HG02610 (cell line): Measurements from ENCODE around the gene SMYD3.
A peak's percentile ranks its signal among the peaks of the same experiment; 100 is the strongest.
"Not testable (repeated sequence)": the region's sequence is repeated elsewhere in the genome, so short reads cannot be mapped to it uniquely, and the experiment has no call there.

Experiments
- ATAC-seq: cut with Tn5 transposase; IDR thresholded peaks from one replicate; pipeline ENCODE4 v1.9.1; 2021; ENCODE audit warnings: mild to moderate bottlenecking, moderate library complexity; ENCODE audit not compliant: unreplicated experiment

Gene SMYD3

GRCh38 chr1:245978915-245979314 is 528.2 kb downstream of the SMYD3 start:
- no peak for ATAC-seq

- ATAC-seq = no peak
These were observed 534.6 kb downstream of the SMYD3 start for GRCh38 chr1:245972476-245972875.

- ATAC-seq = no peak
These were observed 535.4 kb downstream of the SMYD3 start for GRCh38 chr1:245971711-245972085.

- not testable (repeated sequence) for ATAC-seq
These were observed 535.9 kb downstream of the SMYD3 start for GRCh38 chr1:245971076-245971710.

- no peak for ATAC-seq
These were observed 537.8 kb downstream of the SMYD3 start for GRCh38 chr1:245969283-245969682.

GRCh38 chr1:245968775-245969174 is 538.3 kb downstream of the SMYD3 start:
- no peak for ATAC-seq

GRCh38 chr1:245965398-245965797 is 541.7 kb downstream of the SMYD3 start:
- ATAC-seq = no peak

- ATAC-seq = no peak
These were observed 543.4 kb downstream of the SMYD3 start for GRCh38 chr1:245963649-245964048.

- ATAC-seq = no peak
These were observed 544.6 kb downstream of the SMYD3 start for GRCh38 chr1:245962453-245962852.

- ATAC-seq = no peak
These were observed 545.9 kb downstream of the SMYD3 start for GRCh38 chr1:245961137-245961540.

- ATAC-seq = no peak
These were observed 546.9 kb downstream of the SMYD3 start for GRCh38 chr1:245960171-245960570.

GRCh38 chr1:245958016-245958415 is 549.1 kb downstream of the SMYD3 start:
- no peak for ATAC-seq

GRCh38 chr1:245957427-245957826 is 549.7 kb downstream of the SMYD3 start:
- no peak for ATAC-seq

GRCh38 chr1:245956225-245956624 is 550.9 kb downstream of the SMYD3 start:
- ATAC-seq = no peak

- peak; percentile 56 for ATAC-seq
These were observed 553.0 kb downstream of the SMYD3 start for GRCh38 chr1:245953876-245954660.

GRCh38 chr1:245952383-245953026 is 554.6 kb downstream of the SMYD3 start:
- ATAC-seq = no peak

GRCh38 chr1:245948786-245949185 is 558.3 kb downstream of the SMYD3 start:
- ATAC-seq = no peak

- ATAC-seq = no peak
These were observed 560.2 kb downstream of the SMYD3 start for GRCh38 chr1:245946905-245947304.

- not testable (repeated sequence) for ATAC-seq
These were observed 561.9 kb downstream of the SMYD3 start for GRCh38 chr1:245945136-245945535.

GRCh38 chr1:245942856-245943255 is 564.2 kb downstream of the SMYD3 start:
- ATAC-seq = no peak

- not testable (repeated sequence) for ATAC-seq
These were observed 565.3 kb downstream of the SMYD3 start for GRCh38 chr1:245941771-245942170.

GRCh38 chr1:245939756-245940345 is 567.2 kb downstream of the SMYD3 start:
- no peak for ATAC-seq
